GM12873 (cell line): ENCODE measurements around the gene ALDH7A1.

Experiments
- TF ChIP-seq, protein P1 (sequence below): IDR thresholded peaks from 2 replicates; pipeline ENCODE4 v1.5.1; 2012; ENCODE audit warnings: low read depth, mild to moderate bottlenecking, moderate library complexity, low read length, control low read depth; ENCODE audit not compliant: insufficient read depth; ENCODE audit errors: missing control alignments

The ALDH7A1 gene

DNA sequence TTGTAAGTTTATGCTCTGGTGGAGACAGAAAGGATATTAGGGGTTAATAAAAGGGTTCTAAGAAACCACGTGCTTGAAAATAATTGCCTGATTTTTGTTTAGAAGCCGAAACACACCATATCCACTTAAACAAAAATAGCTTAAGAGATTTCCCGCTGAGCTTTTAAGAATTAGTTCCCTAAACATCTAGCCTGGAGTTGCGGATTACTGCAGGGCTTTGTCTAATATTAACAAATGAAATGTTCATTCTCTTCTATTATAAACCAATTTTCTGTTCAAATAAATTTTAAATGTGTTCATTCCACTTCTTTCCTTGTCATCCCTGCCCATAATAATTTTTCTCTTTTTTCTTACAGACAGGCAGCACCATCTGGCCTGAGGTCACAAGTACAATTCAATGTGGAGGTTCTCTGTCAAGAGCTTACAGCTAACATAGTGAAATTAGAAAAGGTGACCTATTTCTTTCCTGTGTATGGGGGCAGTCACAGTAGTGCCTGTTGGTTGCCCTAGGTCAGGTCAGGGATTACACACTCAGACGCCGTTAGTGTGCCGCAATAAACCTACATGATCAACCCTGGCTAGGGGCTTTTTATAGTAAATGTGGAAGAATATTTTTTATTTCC lies 106.5 kb downstream of the ALDH7A1 start:
- TF ChIP-seq, protein P1, sequence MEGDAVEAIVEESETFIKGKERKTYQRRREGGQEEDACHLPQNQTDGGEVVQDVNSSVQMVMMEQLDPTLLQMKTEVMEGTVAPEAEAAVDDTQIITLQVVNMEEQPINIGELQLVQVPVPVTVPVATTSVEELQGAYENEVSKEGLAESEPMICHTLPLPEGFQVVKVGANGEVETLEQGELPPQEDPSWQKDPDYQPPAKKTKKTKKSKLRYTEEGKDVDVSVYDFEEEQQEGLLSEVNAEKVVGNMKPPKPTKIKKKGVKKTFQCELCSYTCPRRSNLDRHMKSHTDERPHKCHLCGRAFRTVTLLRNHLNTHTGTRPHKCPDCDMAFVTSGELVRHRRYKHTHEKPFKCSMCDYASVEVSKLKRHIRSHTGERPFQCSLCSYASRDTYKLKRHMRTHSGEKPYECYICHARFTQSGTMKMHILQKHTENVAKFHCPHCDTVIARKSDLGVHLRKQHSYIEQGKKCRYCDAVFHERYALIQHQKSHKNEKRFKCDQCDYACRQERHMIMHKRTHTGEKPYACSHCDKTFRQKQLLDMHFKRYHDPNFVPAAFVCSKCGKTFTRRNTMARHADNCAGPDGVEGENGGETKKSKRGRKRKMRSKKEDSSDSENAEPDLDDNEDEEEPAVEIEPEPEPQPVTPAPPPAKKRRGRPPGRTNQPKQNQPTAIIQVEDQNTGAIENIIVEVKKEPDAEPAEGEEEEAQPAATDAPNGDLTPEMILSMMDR = no peak

DNA sequence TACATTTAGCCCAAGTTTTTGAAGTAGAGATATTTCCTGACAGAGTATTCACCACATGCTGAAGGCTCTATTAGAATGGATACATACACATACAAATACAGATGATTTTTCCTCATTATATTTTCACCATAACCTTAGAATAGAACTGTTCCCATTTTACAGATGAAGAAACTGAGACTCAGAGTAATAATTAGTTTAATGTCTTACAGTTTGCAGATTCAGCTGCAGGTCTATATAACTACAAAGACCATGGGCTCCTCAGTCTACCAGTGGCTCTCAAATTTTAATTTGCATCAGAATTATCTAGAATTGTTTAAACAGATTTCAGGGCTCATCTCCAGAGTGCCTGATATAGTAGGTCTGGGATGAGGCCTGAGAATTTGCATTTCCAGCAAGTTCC lies 107.4 kb downstream of the ALDH7A1 start:
- TF ChIP-seq, protein P1 = no peak

DNA sequence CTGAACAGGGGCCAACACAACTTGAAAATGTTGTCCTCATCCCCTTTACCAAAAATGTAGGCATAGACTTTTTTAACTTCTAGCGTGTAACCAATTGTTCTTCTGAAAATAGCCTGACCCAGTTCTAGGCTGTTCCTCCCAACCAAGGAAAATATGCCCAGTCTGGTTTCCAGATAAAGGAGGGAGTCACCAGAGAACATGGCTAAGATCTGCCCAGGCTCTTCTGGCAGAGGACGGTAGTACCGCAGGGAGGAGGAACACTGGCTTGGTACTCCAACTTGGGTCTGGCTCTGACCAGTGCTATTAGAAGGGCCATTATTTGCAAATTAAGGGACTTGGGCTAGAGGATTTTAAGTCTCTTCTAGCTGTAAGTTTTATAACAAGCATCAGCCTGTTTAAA lies 108.7 kb downstream of the ALDH7A1 start:
- TF ChIP-seq, protein P1 = no peak

DNA sequence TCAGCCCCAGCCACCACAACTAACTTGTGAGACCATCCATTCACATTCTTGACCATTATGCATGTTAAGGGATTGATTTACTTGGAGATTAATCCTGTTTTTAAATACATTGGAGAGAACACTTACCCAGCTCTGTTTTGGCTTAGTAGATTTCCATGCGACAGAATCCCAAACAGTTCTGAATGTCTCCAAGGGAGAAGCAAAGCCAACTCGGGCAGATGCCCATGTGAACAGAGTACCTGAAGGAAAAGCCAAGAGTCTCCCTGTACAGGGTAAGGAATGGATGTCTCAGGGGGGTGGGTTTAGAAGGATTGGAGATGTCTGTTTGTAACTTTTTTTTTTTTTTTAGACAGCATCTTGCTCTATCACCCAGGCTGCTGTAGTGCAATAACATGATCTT lies 110.8 kb downstream of the ALDH7A1 start:
- TF ChIP-seq, protein P1 = no peak

DNA sequence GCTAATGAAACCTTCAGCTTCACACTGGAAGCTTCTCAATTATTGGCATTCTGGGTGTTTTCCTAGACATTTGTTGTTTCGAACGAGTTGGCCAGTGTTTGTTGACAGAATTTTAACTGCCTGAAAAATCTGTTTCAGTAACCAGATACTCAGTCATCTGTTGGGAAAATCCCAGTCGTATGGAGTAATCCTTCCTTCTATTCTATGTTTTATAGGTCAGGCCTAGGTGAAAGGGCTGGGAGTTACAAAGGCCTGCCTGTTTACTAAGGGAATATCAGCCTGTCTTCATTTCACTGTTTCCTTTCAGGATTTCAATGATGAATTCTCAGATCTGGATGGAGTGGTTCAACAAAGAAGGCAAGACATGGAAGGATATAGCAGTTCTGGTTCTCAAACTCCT lies 111.9 kb downstream of the ALDH7A1 start:
- TF ChIP-seq, protein P1 = no peak

DNA sequence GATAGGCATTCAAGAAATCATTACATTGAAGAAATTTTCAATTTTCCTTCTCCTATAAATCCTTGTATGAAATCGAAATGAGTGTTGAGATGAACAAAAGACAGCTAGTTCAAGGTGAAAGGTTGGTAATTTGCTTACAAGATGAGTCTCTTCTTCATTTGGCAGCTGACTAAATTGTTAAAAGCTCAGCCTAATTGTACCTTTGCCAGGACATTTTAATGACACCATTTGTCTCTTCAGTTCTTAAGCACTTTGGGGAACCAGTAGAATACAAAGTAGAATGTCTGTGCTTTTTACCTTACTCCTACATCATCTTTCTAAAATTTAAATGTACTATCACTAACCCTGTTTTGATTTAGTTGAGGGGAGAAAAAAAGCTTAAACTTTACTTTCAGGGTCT lies 112.4 kb downstream of the ALDH7A1 start:
- TF ChIP-seq, protein P1 = no peak

DNA sequence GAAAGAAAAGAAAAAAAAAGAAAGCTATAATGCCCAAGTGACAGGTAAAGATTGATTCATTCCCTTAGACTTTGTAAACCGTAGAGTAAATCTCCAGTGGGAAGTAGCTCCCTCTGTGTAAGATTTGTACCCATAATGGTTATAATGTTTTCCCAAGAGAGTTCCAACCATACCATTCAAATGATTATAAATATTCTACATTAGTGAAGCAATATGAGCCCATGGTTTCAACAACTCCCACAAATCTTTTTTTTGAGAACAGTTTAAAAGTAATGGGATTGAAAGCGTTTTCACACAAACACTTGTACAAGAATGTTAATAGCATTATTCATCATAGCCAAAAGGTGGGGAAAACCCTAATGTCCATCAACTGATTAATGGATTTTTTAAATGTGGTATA lies 113.8 kb downstream of the ALDH7A1 start:
- TF ChIP-seq, protein P1 = no peak
